NCI-H2081 (cell line): ENCODE results near the gene IDH3A.
A peak's percentile ranks its signal among the peaks of the same experiment; 100 is the strongest.

Experiments
- DNase-seq, 2 experiments: peaks; one replicate each; lab custom pipeline; 2025; lab: John Stamatoyannopoulos, UW

IDH3A gene

GRCh38 chr15:78204351-78205309 is 55.5 kb downstream of the IDH3A start:
- no peak for DNase-seq

GRCh38 chr15:78205337-78205736 is 56.2 kb downstream of the IDH3A start:
- no peak for DNase-seq

DNA sequence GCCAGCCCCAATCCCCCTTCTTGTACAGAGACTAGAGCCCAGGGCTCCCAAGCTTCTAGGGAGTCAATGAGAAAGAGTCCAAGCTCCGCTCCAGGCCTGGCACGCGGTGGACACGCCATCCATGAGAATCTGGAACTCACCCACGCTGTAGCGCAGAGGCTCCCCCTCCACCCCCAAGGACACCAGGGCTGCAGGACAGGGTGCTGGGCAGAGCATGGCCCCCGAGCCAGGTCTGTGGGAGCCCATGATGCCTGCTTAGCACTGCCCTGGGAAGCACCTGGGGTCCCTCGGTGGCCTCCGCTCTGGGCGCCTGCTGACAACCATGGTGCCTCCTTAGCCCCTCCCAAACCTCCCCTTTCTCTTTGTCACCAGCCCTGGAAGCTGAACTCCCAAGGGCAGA is 56.7 kb downstream of the IDH3A start:
- DNase-seq: no peak

DNA sequence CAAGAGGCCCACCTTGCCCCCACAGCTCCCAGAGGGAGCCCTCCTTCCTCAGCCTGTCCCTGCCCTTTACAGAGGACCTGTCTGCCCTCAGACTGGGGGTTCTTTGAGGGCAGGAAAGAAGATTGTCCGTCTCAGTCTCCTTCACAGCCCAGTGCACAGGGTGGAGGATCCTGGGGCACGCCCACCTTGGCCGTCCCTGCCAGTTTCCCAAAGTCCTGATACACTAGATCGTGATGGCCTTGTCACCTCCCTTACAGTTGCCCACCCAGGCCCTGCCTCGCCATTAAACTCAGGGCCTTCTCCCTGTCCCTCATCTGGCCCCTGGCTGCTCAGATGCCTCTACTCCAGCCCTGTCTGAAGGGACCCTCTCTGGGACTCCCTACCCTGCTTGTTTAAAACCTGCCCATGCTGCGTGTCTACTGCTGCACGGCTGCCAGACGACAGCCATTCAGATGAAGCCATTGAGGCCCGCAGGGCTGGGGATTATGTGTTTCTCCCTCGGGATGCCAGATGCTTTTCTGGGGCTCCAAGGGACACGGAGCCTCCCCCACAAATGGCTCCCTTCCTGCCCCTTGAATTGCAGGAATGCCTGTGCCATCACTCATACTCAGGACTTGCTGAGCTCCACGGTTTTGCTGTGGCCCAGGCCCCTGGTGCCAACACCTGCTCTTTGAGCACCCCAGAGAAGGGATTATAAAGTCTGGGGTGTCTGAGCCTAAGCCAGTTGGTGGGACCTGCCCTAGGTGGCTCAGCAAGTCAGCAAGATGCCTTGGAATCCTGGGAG is 57.4 kb downstream of the IDH3A start:
- no peak for DNase-seq

DNA sequence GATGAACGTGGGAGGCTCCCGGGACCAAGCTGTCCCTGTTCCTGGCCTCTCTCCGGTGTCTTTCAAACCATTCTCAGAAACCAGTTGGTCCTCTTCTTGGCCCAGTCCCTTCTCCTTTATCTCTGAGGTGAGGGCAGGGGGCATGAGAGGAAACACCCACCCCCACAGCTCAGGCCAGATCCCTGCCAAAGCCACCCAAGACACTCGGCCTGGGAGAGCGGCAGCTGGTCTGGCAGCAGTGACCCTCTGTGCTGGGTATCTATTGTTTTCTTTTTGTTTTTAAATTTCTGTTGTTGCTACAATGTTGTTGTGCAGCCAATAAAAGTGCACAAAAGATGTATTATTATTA is 57.9 kb downstream of the IDH3A start:
- no peak for DNase-seq

GRCh38 chr15:78207641-78208340 is 58.6 kb downstream of the IDH3A start:
- no peak for DNase-seq

- DNase-seq: no peak
These were observed 59.2 kb downstream of the IDH3A start for GRCh38 chr15:78208341-78208844.

DNA sequence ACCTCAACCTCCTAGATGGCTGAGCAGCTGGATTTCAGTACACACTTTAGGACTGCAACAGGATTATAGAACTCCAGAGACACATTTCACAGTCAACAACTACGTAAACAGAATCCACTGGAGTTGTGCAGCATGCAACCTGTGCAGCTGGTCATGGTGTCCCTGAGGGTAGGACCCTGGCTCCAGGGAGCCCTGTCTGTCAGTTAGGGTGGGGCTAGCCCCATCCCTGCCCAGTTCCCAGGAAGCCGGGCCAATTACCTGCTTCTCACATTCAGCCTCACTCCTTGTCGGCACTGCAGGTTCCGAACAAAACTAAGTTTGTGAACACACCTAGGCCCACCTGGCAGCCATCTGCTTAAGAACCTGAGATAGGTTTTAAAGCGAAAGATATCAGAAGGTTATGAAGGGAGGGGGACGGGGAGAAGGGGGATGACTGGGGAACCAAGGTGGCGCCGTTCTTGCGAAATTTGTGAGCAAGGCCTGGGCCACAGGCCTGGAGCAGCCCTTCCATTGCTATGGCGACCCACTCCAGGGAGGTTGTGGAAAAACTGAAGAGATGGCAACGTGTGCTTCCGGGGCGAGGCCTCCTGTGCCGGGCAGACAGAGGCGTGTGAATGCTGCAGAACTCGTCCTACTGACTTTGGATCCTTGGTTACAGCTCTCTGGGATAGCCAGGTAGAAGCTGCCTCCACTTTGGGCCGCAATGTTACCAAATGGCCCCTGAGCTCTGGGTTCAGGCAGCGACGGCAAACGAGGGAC is 59.9 kb downstream of the IDH3A start:
- DNase-seq: no peak

DNA sequence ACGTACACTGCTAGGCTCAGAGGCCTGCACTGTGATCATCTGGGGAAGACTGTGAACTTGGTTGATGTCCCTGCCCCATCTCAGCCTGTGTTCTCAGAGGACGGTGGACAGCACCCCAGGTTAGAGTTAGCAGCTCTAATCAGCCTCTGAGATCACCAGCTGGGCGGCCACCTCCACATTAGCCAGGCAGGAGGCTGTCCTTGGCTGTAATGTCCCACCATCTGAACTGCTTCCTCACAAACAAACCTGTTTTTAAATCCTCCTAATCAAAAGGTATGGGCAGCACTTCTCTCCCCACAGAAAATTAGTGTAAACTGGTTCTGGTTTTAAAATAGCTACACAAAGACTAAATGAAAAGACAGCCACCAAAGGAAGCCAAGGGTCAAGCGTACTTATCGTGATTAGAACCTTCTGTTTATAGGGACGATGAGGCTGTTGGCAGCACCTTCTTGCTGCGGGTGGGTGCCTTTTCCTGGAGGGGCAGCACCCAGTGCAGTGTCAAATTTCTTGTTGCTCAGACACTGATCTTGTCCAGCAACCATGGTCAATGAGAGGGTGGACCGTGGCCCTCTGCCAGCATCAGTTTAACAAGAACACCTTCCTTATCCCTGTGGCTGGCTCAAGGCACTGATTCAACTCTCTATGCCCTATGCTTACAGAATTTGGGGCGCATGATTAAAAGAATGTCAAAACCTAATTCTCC is 60.6 kb downstream of the IDH3A start:
- peak in 1 of 2 experiments; percentile 22 for DNase-seq

- DNase-seq: no peak
These were observed 61.2 kb downstream of the IDH3A start for GRCh38 chr15:78210349-78210717.

DNA sequence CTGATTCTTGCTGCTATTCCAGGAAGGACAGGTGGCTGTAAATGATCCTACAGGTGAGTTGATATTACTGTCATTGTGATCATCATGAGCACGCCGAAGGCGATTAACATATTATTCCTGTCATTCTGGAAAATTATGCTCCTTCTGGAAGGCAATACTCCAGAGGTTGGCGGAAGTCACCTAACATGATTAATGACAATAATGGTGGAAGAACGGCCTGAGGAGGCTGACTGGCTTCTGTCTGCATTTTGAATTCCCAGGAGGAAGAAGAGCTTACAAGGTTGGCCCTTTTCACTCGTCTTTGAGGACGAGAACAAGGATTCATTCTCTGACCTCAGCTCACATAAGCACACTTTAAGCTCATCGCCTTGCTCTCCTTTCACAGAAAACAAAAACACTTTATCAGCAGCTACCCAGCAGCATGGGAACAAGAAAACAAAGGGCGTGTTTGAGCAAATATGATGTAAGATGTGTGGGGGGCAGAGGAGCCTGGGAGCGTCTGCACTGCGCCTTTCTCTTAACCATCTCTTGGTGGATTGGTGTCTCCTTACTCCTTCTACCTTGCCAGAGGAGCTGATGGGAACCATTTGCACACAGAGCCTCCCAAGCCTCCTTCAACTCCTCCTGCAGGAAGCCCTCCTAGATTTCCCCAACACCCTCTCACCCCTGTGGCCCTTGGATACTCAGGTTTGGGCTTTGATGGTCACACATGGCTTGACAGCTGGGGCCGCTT is 62.2 kb downstream of the IDH3A start:
- no peak for DNase-seq

- no peak for DNase-seq
These were observed 62.8 kb downstream of the IDH3A start for GRCh38 chr15:78212008-78212407.

DNA sequence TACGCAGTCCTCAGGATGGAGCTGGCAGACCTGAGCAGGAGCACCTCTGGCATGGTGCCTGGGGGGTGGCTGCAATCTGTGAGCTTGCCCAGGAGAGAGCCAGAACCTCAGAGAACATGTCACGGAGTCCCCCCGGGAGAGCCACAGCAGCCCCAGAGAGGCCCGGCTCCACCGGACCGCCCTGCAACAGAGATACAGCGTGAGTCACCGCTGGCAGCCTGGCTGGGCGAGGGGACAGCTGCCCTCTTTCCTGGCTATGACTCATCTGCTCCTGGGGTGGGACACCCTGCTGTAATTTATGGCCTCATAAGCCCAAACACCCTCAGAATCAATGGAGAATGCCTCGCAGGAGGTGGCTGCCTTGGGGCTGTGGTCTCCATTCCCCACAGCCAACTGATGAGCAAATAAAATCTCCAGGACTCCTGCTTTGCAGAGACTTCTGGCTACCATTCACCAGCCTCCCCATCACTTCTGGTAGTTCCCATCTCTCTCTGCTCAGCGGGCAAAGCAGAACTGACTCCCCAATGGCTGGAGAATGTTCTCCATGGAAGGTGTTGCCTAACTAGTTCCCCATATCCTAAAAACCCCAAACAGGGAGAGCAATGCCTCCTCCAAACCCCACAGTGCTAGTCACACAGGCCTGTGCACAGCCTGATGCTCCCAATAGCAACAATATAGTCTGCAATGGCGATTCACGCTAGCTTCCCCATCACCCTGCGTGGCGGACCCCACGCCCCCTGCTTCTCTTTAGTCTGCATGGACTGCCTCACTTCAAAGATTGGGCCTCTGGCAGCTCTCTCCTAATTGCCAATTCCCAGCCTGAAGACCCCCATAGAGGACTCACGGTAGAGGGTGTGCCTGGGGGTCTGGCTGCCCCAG is 63.6 kb downstream of the IDH3A start:
- peak; percentile 36 to 70 for DNase-seq

- DNase-seq: no peak
These were observed 64.2 kb downstream of the IDH3A start for GRCh38 chr15:78213425-78213750.

- DNase-seq: no peak
These were observed 64.8 kb downstream of the IDH3A start for GRCh38 chr15:78213956-78214355.

DNA sequence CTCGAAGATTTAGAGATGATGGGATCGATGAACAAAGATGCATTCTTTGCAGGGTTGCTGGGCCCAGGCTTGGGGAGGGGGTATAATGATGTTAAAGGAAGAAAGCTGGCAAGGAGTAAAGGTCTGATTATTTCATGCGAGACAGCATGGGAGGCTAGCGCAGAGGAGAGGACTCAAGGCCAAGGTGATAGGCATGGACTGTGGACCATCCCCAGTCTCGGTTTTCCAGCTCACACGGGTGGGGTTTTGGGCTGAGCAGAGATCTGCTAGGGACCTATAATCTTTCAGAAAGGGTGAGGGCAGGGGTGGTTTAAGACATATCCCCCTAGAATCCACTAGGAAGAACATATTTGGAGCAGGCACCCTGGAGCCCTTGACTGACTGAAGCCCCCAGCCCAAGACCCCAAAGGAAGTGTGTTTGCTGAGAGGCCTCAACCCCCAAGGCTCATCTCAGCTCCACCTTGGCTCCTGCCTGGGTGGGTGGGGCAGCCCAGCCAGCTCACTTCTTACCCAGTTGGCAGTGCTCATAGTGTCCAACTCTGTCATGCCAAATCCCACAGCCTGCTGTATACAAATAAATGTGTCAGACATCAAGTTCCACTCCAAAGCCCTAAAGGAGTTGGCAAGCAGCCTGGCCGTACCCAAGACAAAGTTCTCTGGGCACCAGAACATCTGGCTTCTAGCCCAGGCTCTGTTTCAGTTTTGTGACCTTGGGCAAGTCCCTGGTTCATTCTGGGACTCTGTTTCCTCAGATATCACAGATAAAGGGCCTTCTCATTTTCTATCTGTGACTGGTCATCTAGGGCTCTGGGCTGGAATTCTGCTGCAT is 67.3 kb downstream of the IDH3A start:
- no peak for DNase-seq

- DNase-seq: no peak
These were observed 71.6 kb downstream of the IDH3A start for GRCh38 chr15:78220713-78221112.
